Osteocyte (in vitro differentiated cells): ENCODE measurements around the gene ZCCHC7. TPM values are rescaled to one million over a fixed set of nuclear protein-coding genes. Genes with fewer than 3 reads are reported as not detected.

Experiments used
- DNase-seq: peaks from one replicate; pipeline ENCODE4 v3.0.0; 2021; ENCODE audit warnings: mixed read lengths; ENCODE audit not compliant: unreplicated experiment; ENCODE audit errors: extremely low spot score
- H3K27ac Mint-ChIP-seq: one replicate; pipeline ENCODE4 v1.8.0; 2021; ENCODE audit warnings: mild to moderate bottlenecking, mixed read lengths; ENCODE audit not compliant: unreplicated experiment
- H3K27me3 Mint-ChIP-seq: one replicate; pipeline ENCODE4 v1.8.0; 2021; ENCODE audit warnings: mixed read lengths; ENCODE audit not compliant: unreplicated experiment
- H3K36me3 Mint-ChIP-seq: one replicate; pipeline ENCODE4 v1.8.0; 2021; ENCODE audit warnings: mixed read lengths; ENCODE audit not compliant: unreplicated experiment
- H3K4me1 Mint-ChIP-seq: one replicate; pipeline ENCODE4 v1.8.0; 2021; ENCODE audit warnings: mixed read lengths; ENCODE audit not compliant: unreplicated experiment
- H3K4me3 Mint-ChIP-seq: one replicate; pipeline ENCODE4 v1.8.0; 2021; ENCODE audit warnings: mild to moderate bottlenecking, moderate library complexity, mixed read lengths; ENCODE audit not compliant: unreplicated experiment
- H3K9me3 Mint-ChIP-seq: one replicate; pipeline ENCODE4 v1.8.0; 2021; ENCODE audit warnings: mixed read lengths; ENCODE audit not compliant: unreplicated experiment
- total RNA-seq: library from RNA; stranded (reverse); gene quantifications from 2 replicates; pipeline ENCODE4 v1.2.1, GENCODE V29; 2021
- TF ChIP-seq, protein P1 (sequence below): fragments of 200-600 bp; sonication (generic); IDR thresholded peaks from 2 replicates; pipeline ENCODE4 v1.5.0; 2021; ENCODE audit warnings: antibody characterized with exemption, mild to moderate bottlenecking, moderate library complexity

The ZCCHC7 gene
- total RNA-seq, 1 donor from 2014 or later = 22.8 TPM

DNA sequence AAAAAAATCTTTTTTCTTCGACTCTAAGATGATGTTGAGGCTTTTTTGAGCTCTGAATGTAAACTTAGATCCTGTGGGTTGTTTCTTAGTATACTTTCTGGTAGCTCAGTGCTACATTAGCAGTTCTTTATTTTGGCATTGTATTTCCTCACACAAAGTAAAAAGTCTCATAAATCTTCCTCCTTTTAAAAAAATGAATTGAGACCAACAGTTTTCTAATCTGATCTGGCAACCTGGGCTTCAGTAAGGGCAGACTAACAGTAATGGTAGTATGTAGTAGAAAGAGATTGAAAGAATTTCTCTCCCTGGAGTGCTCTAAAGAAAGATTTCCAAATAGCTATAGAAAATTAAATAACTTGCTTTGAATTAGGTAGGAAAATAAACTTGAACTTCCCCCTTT lies 31.4 kb downstream of the ZCCHC7 start:
- no peak overlapping the region for H3K27ac Mint-ChIP-seq
- TF ChIP-seq, protein P1, sequence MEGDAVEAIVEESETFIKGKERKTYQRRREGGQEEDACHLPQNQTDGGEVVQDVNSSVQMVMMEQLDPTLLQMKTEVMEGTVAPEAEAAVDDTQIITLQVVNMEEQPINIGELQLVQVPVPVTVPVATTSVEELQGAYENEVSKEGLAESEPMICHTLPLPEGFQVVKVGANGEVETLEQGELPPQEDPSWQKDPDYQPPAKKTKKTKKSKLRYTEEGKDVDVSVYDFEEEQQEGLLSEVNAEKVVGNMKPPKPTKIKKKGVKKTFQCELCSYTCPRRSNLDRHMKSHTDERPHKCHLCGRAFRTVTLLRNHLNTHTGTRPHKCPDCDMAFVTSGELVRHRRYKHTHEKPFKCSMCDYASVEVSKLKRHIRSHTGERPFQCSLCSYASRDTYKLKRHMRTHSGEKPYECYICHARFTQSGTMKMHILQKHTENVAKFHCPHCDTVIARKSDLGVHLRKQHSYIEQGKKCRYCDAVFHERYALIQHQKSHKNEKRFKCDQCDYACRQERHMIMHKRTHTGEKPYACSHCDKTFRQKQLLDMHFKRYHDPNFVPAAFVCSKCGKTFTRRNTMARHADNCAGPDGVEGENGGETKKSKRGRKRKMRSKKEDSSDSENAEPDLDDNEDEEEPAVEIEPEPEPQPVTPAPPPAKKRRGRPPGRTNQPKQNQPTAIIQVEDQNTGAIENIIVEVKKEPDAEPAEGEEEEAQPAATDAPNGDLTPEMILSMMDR = no peak
- H3K4me3 Mint-ChIP-seq = no peak overlapping the region
- no peaks in the 10 kb centered on the region for H3K9me3 Mint-ChIP-seq
- H3K4me1 Mint-ChIP-seq = peaks cover 6% of the 10 kb centered on the region
- H3K27me3 Mint-ChIP-seq = no peaks in the 10 kb centered on the region
- DNase-seq = no peak
- peaks cover 28% of the 10 kb centered on the region for H3K36me3 Mint-ChIP-seq

DNA sequence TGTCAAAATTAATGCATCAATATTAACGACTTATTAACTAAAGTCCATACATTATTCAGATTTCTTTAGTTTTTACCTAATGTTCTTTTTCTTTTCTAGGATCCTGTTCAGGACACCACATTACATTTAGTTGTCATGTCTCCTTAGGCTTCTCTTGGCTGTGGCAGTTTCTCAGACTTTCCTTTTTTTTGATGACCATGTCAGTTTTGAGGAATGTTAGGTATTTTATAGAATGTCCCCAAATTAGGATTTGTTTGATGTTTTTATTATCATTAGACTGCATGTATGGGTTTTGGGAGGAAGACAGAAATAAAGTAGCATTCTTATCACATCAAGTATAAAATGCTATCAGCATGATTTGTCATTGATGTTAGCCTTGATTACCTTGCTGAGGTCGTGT lies 32.0 kb downstream of the ZCCHC7 start:
- H3K9me3 Mint-ChIP-seq = no peaks in the 10 kb centered on the region
- no peaks in the 10 kb centered on the region for H3K27me3 Mint-ChIP-seq
- no peak for DNase-seq
- no peak overlapping the region for H3K27ac Mint-ChIP-seq
- peaks cover 26% of the 10 kb centered on the region for H3K36me3 Mint-ChIP-seq
- no peak overlapping the region for H3K4me3 Mint-ChIP-seq
- peaks cover 6% of the 10 kb centered on the region for H3K4me1 Mint-ChIP-seq
- TF ChIP-seq, protein P1 = no peak

DNA sequence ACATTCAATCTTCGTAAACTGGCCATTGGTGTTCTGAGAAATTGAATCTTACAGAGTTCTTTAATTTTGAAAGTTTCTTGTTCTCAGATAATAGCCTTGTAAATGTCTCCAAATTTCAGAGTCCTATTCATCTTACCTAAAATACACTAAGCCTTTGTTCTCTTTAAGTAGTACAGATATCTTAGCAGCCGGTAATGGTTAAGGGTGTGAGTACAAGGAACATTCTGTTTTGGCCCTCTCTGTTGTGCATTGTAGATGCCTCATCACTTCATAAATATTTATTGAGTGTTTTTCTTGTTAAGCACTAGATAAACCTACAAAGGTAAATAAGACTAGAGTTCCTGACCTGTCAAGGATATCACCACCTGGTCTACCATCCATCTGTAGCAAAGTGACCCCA lies 35.2 kb downstream of the ZCCHC7 start:
- Mint-ChIP-seq H3K4me1 (peaks cover 4% of the 10 kb centered on the region), H3K27me3 (no peaks in the 10 kb centered on the region), H3K4me3 (no peak overlapping the region), H3K36me3 (peaks cover 24% of the 10 kb centered on the region), H3K9me3 (no peaks in the 10 kb centered on the region), H3K27ac (no peak overlapping the region)
- TF ChIP-seq, protein P1 = no peak
- no peak for DNase-seq

DNA sequence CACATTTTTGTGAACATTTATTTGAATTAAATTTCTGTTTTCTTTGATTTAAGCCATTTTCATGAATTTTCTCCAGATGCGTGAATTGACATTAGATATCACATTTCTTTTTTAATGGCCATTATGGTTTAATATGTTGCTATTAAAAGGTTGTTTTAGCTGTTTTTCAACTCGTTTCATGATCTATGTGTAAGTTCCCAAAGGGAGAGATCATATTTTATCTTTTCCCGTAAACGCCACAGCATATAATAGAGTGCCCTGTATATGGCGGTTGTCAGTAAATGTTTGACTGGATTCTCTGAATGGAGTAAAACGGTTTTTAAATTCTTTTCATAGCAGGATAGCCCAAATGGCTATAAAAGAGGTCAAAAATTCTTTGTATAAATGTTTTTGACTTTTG lies 35.8 kb downstream of the ZCCHC7 start:
- no peak for DNase-seq
- Mint-ChIP-seq H3K4me3 (no peak overlapping the region), H3K27ac (no peak overlapping the region), H3K36me3 (peaks cover 24% of the 10 kb centered on the region), H3K9me3 (no peaks in the 10 kb centered on the region), H3K4me1 (peaks cover 4% of the 10 kb centered on the region), H3K27me3 (no peaks in the 10 kb centered on the region)
- TF ChIP-seq, protein P1 = no peak

DNA sequence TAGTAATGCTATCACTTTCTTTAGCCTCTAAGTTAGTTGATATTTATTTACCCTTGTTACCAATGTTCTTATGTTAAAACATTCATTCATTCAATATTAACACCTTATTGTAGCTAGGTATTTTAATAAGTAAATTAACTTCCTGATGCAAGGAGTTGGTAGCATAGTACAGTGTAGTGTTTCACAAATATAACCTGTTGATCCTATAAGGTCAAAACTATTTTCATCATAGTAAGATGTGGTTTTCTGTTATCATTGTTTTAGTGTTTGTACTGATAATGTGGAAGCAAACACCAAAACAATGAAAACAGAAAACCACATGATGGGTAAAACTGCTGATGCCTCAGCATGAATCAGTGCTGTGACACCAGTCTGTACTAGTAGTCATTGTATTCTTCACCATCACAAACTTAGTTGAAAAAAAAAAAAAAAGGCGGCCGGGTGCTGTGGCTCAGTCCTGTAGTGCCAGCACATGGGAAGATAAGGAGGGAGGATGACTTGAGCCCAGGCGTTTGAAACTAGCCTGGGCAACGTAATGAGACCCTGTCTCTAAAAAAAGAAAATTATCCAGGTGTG lies 36.5 kb downstream of the ZCCHC7 start:
- peaks cover 29% of the 10 kb centered on the region for H3K36me3 Mint-ChIP-seq
- H3K4me3 Mint-ChIP-seq = no peak overlapping the region
- H3K27me3 Mint-ChIP-seq = no peaks in the 10 kb centered on the region

More for the DNA sequence above, 36.5 kb downstream of the ZCCHC7 start:
- no peak for DNase-seq
- peaks cover 4% of the 10 kb centered on the region for H3K4me1 Mint-ChIP-seq
- no peak overlapping the region for H3K27ac Mint-ChIP-seq
- TF ChIP-seq, protein P1 = no peak
- no peaks in the 10 kb centered on the region for H3K9me3 Mint-ChIP-seq
